Activated CD4-positive, alpha-beta T cell treated with anti-CD3 and anti-CD28 coated beads for 24 hours (primary cell): ENCODE measurements around the gene RGS3.

ENCODE experiments used
- DNase-seq, 2 donors: peaks; one replicate each; pipeline ENCODE4 v3.0.0-alpha.2; 2020; ENCODE audit warnings: low read depth in 2 of 2

The RGS3 gene

GRCh38 chr9:113600023-113600823 is 136.7 kb downstream of the RGS3 start:
- DNase-seq, result no peak

GRCh38 chr9:113600871-113601614 is 137.5 kb downstream of the RGS3 start:
- no peak for DNase-seq

- DNase-seq, result no peak
Observed at GRCh38 chr9:113601656-113602055, 138.1 kb downstream of the RGS3 start.

GRCh38 chr9:113602126-113603047 is 138.9 kb downstream of the RGS3 start:
- peak; percentile 46 to 62 for DNase-seq

- DNase-seq, result no peak
Observed at GRCh38 chr9:113603048-113603375, 139.5 kb downstream of the RGS3 start.

DNA sequence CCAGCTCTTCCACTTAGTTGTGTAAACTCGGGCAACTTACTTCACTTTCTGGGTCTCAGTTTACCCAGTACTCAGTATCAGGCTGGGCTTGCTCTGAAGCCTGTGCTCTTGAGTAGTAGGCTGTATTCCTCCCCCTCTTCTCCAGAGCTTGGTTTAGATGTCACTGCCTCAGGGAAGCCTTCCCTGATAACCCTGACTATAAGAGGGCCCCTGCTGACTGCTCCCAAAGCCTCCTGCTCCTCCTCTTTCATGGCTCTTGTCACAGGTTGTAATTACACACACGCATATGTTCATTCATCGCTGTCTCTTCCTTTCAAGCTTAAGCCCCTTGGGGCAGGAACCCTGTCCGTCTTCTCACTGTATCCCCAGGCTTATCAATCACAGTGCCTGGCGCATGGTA is 140.2 kb downstream of the RGS3 start:
- no peak for DNase-seq

DNA sequence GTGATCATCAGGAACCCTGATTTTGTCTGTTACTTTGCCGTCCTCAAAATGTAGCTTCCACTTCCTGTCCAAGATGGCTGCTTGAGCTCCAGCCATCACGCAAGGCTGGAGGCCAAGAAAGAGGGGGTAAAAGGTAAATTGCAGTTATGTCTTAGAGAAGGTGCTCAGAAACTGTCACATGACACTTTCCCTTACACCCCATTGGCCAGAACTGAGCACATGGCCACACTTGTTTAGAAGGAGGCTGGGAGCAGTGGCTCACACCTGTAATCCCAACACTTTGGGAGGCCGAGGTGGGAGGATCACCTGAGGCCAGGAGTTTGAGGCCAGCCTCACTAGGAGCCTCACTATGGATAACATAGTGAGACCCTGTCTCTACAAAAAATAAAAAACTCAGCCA is 140.9 kb downstream of the RGS3 start:
- DNase-seq, result no peak

GRCh38 chr9:113606510-113606909 is 143.0 kb downstream of the RGS3 start:
- DNase-seq, result no peak

GRCh38 chr9:113608082-113608685 is 144.7 kb downstream of the RGS3 start:
- no peak for DNase-seq

GRCh38 chr9:113609562-113610318 is 146.2 kb downstream of the RGS3 start:
- no peak for DNase-seq

GRCh38 chr9:113611461-113612215 is 148.1 kb downstream of the RGS3 start:
- DNase-seq, result no peak

DNA sequence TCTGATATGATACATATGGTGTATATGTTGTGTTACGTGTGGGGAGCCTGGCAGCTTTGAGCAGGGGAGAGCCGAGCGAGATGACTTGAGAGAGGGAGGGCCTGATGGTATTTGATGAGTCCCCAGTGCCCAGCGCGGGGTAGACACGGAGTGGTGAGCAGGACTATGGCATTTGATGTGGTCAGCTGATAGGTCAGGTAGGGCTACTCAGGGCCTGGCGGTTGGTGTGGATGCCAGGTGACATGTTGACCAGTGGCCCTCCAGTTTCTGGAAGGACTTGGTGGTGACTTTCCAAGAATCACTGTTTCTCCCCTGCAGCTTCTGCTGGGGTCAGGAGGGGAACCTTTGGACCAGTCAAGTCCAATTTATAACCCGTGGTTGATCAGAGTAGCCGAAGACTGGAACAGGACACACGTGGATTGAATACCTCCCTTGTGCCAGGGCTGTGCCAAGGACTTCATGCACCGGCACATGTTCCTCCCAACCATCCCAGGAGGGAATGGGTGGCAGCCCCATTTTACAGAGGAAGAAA is 148.8 kb downstream of the RGS3 start:
- DNase-seq, result no peak

GRCh38 chr9:113612828-113613227 is 149.3 kb downstream of the RGS3 start:
- no peak for DNase-seq

DNA sequence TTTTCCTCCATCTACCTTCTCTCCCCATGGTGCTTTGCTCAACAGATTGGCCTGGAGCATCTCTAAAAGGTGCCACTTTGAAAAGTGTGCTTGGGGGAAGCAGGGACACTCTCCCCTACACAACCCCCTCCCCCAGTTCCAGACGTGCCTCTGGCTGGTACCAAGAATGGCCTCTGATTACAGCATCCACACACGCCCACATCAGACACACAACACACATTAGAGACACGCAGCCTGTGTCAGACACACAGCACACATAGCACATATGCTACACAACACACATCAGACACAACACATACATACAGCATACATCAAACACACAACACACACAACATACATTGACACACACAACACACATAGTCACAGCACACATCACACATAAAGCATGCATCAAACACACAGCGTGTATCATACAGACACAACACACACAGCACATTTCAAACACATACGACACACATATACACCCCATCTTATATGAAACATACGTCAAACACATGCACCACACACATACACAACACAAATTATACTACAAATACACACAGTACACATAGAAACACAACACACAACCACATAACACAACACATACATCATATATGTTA is 150.4 kb downstream of the RGS3 start:
- DNase-seq, result no peak

GRCh38 chr9:113614843-113615648 is 151.5 kb downstream of the RGS3 start:
- DNase-seq, result no peak

GRCh38 chr9:113616116-113616515 is 152.6 kb downstream of the RGS3 start:
- DNase-seq, result no peak

DNA sequence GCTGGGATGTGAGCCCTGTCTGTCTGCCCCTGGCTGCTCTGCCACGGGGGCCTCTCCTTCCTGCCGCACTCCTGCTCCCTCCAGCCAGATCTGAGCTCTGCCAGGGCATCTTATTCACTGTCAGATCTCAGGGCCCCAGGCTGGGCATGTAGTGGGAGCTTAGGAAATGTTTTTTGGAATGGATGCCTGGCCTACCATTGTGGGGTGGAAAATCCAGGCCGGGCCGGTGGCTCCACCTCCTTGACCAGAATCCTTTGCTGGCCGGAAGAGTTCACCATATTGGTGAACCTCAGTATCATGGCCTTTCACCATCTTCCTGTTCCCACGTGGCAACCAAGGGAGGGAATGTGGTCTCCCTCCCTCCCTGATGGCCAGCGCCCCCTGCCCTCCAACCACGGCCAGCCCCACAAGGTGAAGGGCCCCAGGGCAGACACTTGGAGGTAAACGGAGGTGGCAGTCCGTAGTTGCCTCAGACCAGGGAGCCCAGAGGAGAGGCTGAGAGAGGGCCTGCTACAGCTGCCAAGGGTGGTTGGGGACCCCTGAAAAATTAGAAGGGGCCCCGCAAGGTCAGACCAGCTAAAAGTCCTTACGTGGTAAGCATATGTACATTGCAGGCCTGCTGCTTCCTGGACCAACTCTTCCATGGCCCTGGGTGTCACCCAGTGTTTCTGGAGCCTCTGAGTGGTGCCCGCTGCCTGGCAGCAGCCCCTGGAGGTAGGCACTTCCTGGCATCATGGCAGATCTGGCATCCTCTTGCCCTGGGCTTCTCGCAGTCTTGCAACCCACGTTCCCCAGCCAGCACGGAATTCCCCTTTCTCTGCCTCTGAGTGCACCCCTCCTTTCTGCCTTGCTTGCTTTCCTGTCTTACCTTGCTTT is 153.3 kb downstream of the RGS3 start:
- no peak for DNase-seq

GRCh38 chr9:113617550-113617949 is 154.0 kb downstream of the RGS3 start:
- DNase-seq, result no peak
